ENCODE measurements around the gene ZNF652. TPM values are rescaled to one million over a fixed set of nuclear protein-coding genes. Genes with fewer than 3 reads are reported as not detected.
A peak's percentile ranks its signal among the peaks of the same experiment; 100 is the strongest.
"Not testable (repeated sequence)": the region's sequence is repeated elsewhere in the genome, so short reads cannot be mapped to it uniquely, and the experiment has no call there.

ZNF652 gene
- total RNA-seq, 1 experiment from 2014 or later: 32.1 TPM

GRCh38 chr17:49369760-49370159 lies 7.7 kb upstream of the ZNF652 start:
- ChIA-PET POLR2A (ENCODE audit: low non-redundant PET) (no interaction called here), CTCF (no interaction called here)
- no peak overlapping the region for H3K4me3 ChIP-seq (ENCODE audit: low read depth, low read length, poor library complexity, severe bottlenecking)
- H3K4me1 ChIP-seq (ENCODE audit: insufficient read depth, low read length, poor library complexity, severe bottlenecking): no peaks in the 10 kb centered on the region
- intact Hi-C loops (cut with micrococcal nuclease; ENCODE audit: unreplicated experiment): no loop called here
- H3K27me3 ChIP-seq (replicated peaks; ENCODE audit: insufficient read depth, low read depth, low read length, poor library complexity): no peaks in the 10 kb centered on the region
- no peak for TF ChIP-seq CTCF (conservative IDR thresholded peaks at IDR 0.05; ENCODE audit: low read depth, low read length)
- TF ChIP-seq EZH2 (IDR thresholded peaks at IDR 0.05; ENCODE audit: borderline replicate concordance, low read depth, low read length, poor library complexity, severe bottlenecking): no peak
- H3K9me3 ChIP-seq (ENCODE audit: low read depth, low read length, poor library complexity, severe bottlenecking): no peaks in the 10 kb centered on the region
- no peak overlapping the region for H3K27ac ChIP-seq (ENCODE audit: low read depth, low read length, poor library complexity, severe bottlenecking)
- H3K36me3 ChIP-seq (ENCODE audit: insufficient read depth, low read length, poor library complexity, severe bottlenecking): no peaks in the 10 kb centered on the region
- no peak for DNase-seq (ENCODE audit: low spot score)
- no TSS peak for BruUV-seq (replicated peaks)

GRCh38 chr17:49369089-49369488 lies 7.0 kb upstream of the ZNF652 start:
- BruUV-seq (replicated peaks): no TSS peak
- Histone ChIP-seq H3K27ac (ENCODE audit: low read depth, low read length, poor library complexity, severe bottlenecking) (no peak overlapping the region), H3K36me3 (ENCODE audit: insufficient read depth, low read length, poor library complexity, severe bottlenecking) (no peaks in the 10 kb centered on the region), H3K9me3 (ENCODE audit: low read depth, low read length, poor library complexity, severe bottlenecking) (no peaks in the 10 kb centered on the region), H3K27me3 (replicated peaks; ENCODE audit: insufficient read depth, low read depth, low read length, poor library complexity) (no peaks in the 10 kb centered on the region), H3K4me3 (ENCODE audit: low read depth, low read length, poor library complexity, severe bottlenecking) (no peak overlapping the region), H3K4me1 (ENCODE audit: insufficient read depth, low read length, poor library complexity, severe bottlenecking) (no peaks in the 10 kb centered on the region)
- TF ChIP-seq EZH2 (IDR thresholded peaks at IDR 0.05; ENCODE audit: borderline replicate concordance, low read depth, low read length, poor library complexity, severe bottlenecking) (no peak), CTCF (conservative IDR thresholded peaks at IDR 0.05; ENCODE audit: low read depth, low read length) (no peak)
- intact Hi-C loops (cut with micrococcal nuclease; ENCODE audit: unreplicated experiment): no loop called here
- CTCF ChIA-PET: interaction anchor here (1.1 to 1.6 kb wide), 2 partner anchors 50 to 78 kb away, joined by 3 to 9 read pairs; no protein-coding TSS in a partner anchor
- POLR2A ChIA-PET (ENCODE audit: low non-redundant PET): no interaction called here
- DNase-seq (ENCODE audit: low spot score): no peak

GRCh38 chr17:49365667-49366066 lies 3.6 kb upstream of the ZNF652 start:
- POLR2A ChIA-PET (ENCODE audit: low non-redundant PET): no interaction called here
- Histone ChIP-seq H3K4me1 (ENCODE audit: insufficient read depth, low read length, poor library complexity, severe bottlenecking) (peaks cover under 1% of the 10 kb centered on the region), H3K27me3 (replicated peaks; ENCODE audit: insufficient read depth, low read depth, low read length, poor library complexity) (no peaks in the 10 kb centered on the region), H3K36me3 (ENCODE audit: insufficient read depth, low read length, poor library complexity, severe bottlenecking) (no peaks in the 10 kb centered on the region), H3K4me3 (ENCODE audit: low read depth, low read length, poor library complexity, severe bottlenecking) (no peak overlapping the region), H3K27ac (ENCODE audit: low read depth, low read length, poor library complexity, severe bottlenecking) (no peak overlapping the region), H3K9me3 (ENCODE audit: low read depth, low read length, poor library complexity, severe bottlenecking) (no peaks in the 10 kb centered on the region)
- no TSS peak for BruUV-seq (replicated peaks)
- CTCF ChIA-PET: interaction anchor here (0.6 kb wide), 2 partner anchors 24 to 209 kb away, joined by 4 to 5 read pairs; no protein-coding TSS in a partner anchor
- intact Hi-C loops (cut with micrococcal nuclease; ENCODE audit: unreplicated experiment): no loop called here
- TF ChIP-seq CTCF (conservative IDR thresholded peaks at IDR 0.05; ENCODE audit: low read depth, low read length) (peak; percentile 39), EZH2 (IDR thresholded peaks at IDR 0.05; ENCODE audit: borderline replicate concordance, low read depth, low read length, poor library complexity, severe bottlenecking) (no peak)
- peak; percentile 61 for DNase-seq (ENCODE audit: low spot score)

- CTCF ChIA-PET: interaction anchor here (0.6 kb wide), 1 partner anchor 209 kb away, joined by 5 read pairs; no protein-coding TSS in a partner anchor
Observed at GRCh38 chr17:49365126-49365525, 3.1 kb upstream of the ZNF652 start.

More at GRCh38 chr17:49365126-49365525, 3.1 kb upstream of the ZNF652 start:
- intact Hi-C loops (cut with micrococcal nuclease; ENCODE audit: unreplicated experiment); H3K4me1 ChIP-seq (ENCODE audit: insufficient read depth, low read length, poor library complexity, severe bottlenecking); H3K4me3 ChIP-seq (ENCODE audit: low read depth, low read length, poor library complexity, severe bottlenecking); POLR2A ChIA-PET (ENCODE audit: low non-redundant PET); H3K27me3 ChIP-seq (replicated peaks; ENCODE audit: insufficient read depth, low read depth, low read length, poor library complexity); BruUV-seq (replicated peaks); H3K36me3 ChIP-seq (ENCODE audit: insufficient read depth, low read length, poor library complexity, severe bottlenecking); H3K9me3 ChIP-seq (ENCODE audit: low read depth, low read length, poor library complexity, severe bottlenecking); H3K27ac ChIP-seq (ENCODE audit: low read depth, low read length, poor library complexity, severe bottlenecking); DNase-seq (ENCODE audit: low spot score): not testable (repeated sequence)
